Measurements from ENCODE around the gene UBR1.

Gene UBR1

DNA sequence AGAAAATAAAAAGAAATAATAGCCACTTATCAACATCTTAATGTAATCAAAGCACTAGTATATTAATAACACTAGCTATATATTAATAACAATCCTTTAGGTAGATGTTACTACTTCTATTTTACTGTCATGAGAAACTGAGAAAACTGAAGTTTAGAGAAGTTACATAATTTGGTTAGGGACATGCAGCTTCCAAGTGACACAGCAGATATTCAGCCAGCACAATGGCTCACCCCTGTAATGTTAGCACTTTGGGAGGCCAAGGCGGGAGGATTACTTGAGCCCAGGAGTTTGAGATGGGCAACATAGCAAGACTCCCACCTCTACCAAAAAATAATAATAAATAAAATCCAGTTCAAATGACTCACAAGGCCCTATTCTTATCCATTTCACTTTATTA is 1.9 kb upstream of the UBR1 start:
- no peak for DNase-seq (ENCODE audit: low read depth, low spot score)

DNA sequence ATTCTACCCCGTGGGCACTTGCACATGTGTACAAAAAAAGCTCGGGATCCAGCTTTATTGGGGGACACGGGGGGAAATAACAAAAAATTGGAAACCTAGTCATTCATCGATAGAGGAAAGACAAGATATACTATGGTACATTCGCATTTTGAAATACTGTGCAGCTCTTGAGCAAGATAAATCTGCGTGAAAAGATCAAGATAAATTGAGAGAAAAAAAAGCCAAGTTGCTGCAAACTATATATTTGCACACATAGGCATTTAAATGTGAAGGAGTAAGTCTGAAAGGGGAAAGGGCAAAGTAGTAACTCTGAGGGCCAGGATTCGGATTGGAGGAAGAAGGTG is 620 bp upstream of the UBR1 start:
- no peak for DNase-seq (ENCODE audit: low read depth, low spot score)

DNA sequence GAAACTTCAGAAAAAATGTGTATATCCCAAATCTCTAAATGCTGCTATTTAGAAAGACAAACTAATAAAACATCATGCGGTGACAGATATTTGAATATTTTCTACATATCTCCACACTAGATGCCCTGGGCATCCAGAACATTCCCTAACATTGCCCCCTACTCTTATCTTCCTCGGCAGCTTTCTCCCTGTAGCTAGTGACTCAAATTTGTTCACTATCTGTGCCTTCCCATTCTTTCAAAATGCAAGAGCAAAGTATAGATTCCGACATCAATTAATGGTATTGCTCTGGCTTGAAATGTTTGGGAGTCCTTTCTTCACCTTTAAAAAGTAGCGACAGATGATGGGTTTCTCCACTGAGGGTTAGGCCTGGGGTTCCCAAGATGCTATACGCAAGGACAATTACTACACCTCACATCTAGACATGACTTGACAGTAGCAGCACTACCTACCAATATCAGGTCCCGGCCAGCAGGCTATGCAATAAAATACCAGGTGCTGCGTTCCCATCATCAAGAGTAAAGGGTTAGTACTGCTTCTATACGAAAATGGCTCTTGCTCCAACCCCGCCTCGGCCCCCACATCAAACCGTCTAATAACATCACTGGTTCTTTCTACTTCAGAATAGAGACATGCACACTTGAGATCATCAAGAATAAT is 631 bp downstream of the UBR1 start:
- no peak for DNase-seq (ENCODE audit: low read depth, low spot score)

DNA sequence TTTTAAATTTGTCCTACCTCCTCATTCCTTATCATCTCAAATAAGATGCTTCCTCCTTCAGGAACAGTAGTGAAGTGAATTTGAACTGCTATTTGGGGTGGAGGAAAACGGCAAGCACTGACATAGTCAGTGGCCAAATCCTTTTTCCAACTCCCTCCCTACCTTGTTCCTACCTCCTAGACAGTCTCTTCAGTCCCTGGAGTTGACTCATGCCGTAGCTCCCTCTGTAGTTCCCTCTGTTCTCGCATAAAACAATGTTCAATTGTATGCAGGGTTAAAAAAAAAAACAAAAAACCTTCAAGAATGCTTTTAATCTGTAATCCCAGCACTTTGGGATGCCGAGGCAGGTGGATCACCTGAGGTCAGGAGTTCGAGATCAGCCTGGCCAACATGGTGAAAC is 1.4 kb downstream of the UBR1 start:
- no peak for DNase-seq (ENCODE audit: low read depth, low spot score)

DNA sequence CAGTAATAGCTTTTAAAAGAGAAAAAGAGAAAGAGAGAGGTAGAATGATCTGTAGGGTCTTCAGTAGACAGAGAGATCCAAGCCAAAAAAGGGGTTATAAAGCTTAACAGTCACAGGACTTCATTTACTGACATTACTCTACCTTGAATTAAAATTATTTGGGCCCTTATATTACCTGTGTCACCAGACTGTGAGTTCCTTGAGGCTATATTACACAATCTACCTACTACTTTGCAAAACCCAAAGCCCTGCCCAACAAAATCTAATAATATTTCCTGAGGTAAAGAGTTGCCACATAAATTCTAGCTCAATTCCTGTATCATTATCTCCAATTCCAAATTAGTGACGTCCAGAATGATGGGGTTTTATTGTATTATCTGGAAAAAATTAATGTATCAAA is 1.9 kb downstream of the UBR1 start:
- DNase-seq (ENCODE audit: low read depth, low spot score), result no peak

DNA sequence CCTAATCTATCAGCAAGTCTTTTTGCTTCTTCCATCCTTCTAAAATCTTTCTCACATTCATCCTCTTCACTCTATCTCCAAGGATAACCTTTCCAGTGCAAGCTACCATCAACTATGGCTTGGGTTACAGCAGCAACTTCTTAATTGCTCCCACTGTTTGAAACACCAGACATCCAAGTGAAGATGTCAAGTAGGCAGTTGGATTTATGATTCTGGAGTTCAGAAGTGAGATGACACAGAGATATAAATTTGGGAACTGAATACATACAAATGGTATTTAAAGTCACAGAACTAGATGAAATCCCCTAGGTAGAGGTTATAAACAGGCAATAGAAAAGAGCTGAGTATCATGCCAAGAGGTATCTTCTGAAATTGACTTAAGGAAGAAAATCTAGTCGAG is 3.7 kb downstream of the UBR1 start:
- DNase-seq (ENCODE audit: low read depth, low spot score), result no peak

DNA sequence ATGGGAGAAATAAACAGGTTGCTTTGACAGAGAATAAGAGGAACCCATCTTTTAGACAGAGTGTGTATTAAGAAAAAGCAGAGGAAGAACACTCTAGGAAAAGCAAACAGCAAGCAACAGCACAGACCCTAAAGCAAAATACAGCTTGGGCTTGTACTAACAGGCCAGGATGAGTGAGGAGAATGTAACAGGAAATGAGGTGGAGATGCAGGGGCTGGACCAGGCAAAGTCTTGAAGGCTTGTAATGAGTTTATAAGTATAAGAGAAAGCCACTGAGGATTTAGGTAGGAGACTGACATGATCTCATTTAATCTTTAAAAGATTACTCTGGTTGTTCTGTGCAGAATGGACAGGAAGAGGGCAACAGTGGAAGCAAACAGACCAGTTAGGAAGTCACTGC is 4.9 kb downstream of the UBR1 start:
- no peak for DNase-seq (ENCODE audit: low read depth, low spot score)

DNA sequence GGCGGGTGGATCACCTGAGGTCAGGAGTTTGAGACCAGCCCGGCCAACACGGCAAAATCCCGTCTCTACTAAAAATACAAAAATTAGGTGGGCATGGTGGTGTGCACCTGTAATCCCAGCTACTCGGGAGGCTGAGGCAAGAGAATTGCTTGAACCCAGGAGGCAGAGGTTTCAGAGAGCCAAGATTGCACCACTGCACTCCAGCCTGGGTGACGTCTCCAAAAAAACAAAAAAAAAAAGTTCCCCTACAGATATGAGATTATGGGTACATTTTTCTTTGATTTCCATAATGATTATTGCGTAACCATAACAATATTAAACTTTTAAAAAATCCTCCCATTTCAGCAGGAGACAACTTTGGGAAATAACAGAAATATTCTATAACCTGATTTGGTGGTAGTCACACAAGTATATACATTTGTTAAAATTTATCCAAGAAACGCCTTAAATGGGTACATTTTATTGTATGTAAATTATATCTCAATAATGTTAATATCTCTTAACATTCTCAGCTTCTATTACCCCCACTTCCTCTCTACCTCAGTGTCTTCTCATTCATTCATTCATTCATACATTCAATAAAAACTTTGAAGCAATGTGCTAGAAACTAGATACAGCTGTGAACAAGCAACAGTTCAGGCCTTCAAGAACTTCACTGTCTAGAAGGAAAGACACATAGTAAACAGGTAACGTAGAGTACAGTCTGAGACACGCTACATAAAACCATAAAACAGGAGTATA is 6.6 kb downstream of the UBR1 start:
- no peak for DNase-seq (ENCODE audit: low read depth, low spot score)

DNA sequence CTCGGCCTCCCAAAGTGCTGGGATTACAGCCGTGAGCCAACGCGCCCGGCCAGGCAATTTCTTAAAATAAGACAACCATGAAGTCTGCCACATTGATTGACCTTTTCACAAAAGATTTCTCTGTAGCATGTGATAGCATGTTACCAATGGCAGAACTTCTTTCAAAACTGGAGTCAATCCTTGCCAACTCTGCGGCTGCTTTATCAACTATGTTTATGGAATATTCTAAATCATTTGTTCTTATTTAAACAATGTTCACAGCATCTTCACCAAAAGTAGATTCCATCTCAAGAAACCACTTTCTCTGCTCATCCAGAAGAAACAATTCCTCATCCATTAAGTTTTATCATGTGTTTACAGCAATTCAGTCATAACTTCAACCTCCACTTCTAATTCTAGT is 9.4 kb downstream of the UBR1 start:
- no peak for DNase-seq (ENCODE audit: low read depth, low spot score)

DNA sequence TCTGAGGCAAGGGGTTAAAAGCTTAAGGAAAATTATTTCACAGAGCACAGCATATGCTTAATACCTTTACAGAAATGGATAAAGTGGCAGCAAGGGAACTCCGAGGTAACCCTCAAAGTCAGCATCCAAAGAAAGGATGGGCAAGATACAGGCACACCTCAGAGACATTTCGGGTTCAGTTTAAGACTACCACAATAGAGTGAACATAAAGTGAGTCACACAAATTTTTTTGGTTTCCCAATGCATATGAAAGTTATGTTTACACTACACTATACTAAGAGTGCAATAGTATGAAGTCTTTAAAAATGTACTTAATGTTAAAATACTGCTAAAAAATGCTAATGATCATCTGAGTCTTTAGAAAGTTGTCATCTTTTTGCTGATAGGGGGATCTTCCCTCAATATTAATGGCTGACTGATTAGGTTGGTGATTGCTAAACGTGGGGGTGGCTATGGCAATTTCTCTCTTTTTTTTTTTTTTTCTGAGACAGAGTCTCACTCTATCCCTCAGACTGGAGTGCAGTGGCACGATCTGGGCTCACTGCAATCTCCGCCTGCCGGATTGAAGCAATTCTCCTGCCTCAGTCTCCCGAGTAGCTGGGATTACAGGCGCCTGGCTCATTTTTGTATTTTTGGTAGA is 10.0 kb downstream of the UBR1 start:
- no peak for DNase-seq (ENCODE audit: low read depth, low spot score)

DNA sequence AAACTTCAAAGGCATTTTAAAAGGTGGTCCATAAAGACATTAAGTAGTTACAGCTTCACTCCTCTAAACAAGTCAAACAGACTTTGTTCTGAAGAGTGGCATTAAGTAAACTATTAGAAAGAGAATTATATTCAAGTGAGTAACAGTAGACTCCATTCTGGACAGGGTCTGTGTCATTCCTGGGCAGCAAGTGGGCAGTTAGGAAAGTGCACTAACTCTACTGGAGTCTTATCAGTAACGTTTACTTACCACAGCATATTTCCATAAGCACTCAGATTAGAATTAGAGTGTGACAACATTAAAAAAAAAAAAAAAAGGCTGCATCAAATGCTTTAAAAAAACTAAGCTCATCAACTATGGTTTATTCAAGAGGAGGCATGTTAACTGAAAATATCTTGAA is 10.6 kb downstream of the UBR1 start:
- no peak for DNase-seq (ENCODE audit: low read depth, low spot score)

DNA sequence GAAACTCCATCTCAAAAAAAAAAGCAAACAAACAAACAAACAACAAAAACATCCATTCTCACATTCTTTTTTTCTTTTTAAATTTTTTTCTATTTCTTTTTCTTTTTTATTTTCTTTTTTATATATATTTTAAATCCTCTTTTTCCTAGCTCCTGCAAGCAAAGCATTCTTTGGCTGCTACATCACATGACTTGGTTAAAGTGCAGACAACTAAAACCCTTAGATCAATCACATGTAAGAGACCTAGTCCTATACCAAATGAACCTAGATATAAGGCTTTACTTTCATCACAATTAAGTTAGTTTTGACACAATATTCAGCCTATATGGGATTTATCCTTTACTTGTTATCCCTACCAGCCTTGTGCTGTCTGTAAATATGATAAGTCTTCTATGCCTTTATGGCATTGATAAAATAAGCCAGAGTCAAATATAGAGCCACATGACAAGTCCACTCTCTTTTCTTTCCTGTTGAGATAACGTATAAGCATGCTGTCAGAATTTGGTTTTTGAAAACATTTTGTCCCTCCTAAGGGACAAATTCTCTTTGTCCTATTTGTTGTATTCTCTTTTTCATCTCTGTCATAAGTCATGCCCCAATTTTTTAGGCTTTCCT is 11.3 kb downstream of the UBR1 start:
- no peak for DNase-seq (ENCODE audit: low read depth, low spot score)

DNA sequence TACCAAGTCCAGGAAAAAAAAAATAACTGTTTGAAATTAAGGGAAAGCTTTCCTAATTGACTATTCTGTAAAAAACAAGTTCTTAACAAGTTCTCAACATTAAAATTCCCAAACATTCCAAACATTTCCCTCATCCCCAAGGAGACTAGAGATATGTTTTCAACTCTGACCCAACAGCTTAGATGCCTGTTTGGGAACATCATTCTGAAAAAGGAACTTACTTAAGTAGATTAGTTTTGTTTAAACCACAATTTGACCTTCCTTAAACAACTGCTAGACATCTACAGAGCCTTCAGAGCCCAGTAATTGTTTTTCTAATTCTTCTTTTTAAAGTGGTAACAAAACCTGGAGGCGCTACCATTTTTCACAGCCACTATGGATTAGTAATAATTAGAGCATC is 12.8 kb downstream of the UBR1 start:
- no peak for DNase-seq (ENCODE audit: low read depth, low spot score)

DNA sequence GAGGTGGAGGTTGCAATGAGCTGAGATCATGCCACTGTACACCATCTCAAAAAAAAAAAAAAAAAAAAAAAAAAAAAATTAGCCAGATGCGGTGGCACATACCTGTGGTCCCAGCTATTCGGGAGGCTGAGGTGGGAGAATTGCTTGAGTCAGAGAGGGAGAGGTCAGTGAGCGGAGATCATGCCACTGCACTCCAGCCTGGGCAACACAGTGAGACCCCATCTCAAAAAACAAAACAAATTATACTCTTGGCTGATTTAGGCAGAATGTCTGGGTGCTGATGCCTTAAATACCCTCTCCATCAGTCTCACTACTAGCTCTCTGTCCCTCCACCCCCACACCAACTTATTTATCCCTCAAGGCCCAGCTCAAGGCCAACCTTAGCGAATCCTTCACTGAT is 14.0 kb downstream of the UBR1 start:
- no peak for DNase-seq (ENCODE audit: low read depth, low spot score)

DNA sequence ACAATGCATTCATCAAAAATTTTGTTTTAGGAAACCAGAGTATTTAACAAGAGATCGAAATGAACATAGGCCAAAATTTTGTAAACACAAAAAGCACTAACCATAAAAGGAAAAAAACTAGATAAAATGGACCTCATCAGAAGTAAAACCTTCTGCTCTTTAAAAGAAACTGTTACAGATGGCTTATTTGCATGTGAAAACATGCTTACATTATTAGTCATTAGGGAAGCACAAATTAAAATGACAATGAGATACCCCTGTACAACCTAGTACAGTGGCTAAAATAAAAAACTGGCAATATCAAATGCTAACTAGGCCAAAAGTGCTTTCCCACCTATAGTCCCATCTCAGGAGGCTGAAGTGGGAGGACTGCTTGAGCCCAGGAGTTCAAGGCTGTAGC is 19.3 kb downstream of the UBR1 start:
- DNase-seq (ENCODE audit: low read depth, low spot score), result no peak

DNA sequence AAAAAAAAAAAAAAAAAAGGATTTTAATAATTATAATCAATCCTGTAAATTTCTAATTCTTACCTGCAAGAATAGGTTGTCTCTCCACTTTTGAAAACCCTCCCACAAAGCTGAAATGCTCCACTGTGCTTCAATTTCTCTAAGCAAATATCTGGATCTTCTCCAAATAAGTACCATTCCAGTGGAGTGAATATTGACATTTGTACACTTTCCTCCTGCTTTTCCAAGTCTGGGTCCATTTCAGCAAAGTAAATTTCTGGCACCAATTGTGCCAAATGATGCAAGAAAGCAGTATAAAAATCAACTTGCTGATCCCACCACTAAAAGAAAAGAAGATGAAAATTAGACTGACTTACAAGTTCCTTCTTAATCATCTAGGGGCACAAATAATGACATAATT is 19.9 kb downstream of the UBR1 start:
- no peak for DNase-seq (ENCODE audit: low read depth, low spot score)

DNA sequence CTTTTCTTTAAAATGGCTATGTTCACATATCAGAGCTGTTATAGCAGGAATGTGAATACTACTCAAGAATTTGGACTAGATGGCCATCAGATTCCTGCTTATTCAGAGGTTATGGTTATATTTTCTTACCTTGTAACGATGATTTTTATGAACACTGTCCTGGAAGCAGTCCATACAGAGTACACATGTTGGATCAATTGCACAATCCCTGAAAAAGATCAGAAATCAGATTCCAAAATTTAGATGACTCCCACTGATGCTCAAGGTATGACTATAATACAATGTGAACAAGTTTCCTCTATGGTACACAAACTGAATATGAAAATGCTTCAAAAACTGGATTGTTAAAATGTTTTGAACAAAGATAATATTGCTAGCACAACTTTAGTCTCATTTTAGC is 23.3 kb downstream of the UBR1 start:
- no peak for DNase-seq (ENCODE audit: low read depth, low spot score)

DNA sequence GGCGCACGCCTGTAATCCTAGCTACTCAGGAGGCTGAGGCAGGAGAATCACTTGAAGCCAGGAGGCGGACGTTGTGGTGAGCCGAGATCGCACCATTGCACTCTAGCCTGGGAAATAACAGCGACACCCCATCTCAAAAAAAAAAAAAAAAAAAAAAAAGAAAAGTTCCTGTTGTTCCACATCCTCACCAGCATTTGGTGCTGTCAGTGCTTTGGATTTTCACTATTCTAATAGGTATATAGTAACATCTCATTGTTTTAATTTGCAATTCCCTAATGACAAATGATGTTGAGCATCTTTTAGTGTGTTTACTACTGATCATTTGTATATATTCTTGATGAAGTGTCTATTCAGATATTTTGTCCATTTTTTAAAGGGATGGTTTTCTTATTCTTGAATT is 24.6 kb downstream of the UBR1 start:
- no peak for DNase-seq (ENCODE audit: low read depth, low spot score)

DNA sequence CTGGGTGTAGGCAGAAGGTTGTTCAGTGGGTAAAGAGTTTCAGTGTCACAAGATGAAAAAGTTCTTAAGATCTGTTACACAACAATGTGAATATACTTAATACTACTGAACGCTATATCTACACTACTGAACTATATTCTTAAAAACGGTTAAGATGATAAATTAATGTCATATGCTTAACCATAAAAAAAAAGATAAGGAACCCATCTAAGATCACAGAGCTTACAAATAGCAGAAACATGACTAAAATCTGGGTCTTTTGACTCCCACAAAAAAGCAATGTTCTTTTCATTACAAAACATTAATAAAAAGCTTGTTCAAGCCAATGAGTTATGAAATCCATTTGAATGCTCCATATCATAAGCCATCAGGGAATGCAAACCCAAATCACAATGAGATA is 34.4 kb downstream of the UBR1 start:
- DNase-seq (ENCODE audit: low read depth, low spot score), result no peak

DNA sequence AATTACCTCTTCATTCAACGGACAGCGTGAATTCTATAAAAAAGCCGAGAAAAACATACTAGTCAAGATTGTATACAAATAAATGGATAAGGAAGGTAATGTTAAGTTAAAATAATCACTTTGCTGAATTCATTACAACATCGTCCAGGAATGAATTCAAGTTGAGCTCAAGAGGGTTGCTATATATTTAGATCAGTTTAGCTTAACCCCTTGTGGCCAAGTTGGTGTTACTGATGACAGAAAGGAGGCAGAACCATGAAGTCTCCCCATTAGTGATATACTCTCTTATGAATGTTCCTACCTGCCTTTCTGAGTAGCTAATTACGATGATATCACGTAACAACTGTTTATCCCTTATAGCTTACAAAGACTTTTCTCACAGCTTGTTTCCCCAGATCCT is 34.9 kb downstream of the UBR1 start:
- DNase-seq (ENCODE audit: low read depth, low spot score), result no peak

DNA sequence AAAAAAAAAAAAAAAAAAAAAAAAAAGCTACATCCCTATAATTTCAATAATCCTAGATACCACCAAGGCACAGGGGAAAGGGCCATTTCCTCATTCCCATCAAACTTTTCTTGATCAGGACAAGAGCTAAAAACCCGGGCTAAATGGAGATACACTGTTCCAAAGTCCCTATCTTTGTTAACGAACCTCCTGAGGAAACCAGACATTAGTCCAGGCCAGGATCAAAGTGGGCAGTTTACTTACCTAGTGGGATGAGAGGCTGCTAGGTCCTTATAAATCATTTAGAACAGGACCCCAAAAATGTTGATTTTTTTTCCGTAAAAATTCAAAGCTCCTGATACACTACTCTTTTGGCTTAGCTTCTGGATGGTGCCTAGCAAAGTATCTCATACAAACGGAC is 35.6 kb downstream of the UBR1 start:
- DNase-seq (ENCODE audit: low read depth, low spot score), result no peak

DNA sequence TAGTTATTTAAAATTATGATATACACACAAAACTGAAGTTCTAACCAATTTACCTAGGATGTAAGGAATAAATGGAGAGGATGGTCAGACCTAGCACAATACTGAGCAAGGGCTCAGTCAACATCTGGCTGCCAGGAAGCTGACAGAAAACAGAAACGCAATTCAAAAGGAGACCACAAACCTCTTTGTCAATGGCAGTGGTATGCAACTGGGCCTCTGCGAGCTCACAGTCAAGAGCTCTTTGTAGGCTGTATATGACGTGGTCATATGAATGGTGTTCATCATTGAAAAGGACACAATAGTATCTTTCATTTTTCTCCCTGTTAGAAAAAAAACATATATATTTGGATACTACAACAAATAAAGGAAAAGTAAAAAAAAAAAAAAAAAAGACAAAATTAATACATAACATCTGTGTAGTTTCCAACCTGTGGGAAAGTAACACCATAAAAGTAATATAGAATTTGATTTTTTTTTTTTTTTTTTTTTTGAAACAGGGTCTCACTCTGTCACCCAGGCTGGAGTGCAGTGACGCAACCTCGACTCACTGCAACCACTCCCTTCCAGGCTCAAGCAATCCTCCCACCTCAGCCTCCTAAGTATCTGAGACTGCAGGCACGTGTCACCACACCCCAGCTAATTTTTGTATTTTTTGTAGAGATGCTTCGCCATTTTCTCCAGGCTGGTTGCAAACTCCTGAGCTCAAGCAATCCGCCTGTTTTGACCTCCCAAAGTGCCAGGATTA is 37.9 kb downstream of the UBR1 start:
- DNase-seq (ENCODE audit: low read depth, low spot score), result no peak
